Mesenchymal stem cell (in vitro differentiated cells and primary cell): ENCODE data around the gene SYNE1.
"Not testable (repeated sequence)": the region's sequence is repeated elsewhere in the genome, so short reads cannot be mapped to it uniquely, and the experiment has no call there.

Source experiments
- DNase-seq: peaks from one replicate; pipeline ENCODE4 v3.0.0-alpha.2; 2013
- H2AFZ ChIP-seq: one replicate; pipeline ENCODE4 v1.6.1; 2013; ENCODE audit warnings: low read depth, mild to moderate bottlenecking, control low read depth, inconsistent platforms, low read length, moderate library complexity
- H2AK5ac ChIP-seq: 2 replicates; pipeline ENCODE4 v1.6.1; 2013; ENCODE audit warnings: low read length, moderate library complexity, mild to moderate bottlenecking, inconsistent platforms; ENCODE audit not compliant: severe bottlenecking
- H2BK120ac ChIP-seq: one replicate; pipeline ENCODE4 v1.6.1; 2013; ENCODE audit warnings: low read depth, mild to moderate bottlenecking, inconsistent platforms, low read length, moderate library complexity
- H2BK12ac ChIP-seq, 2 experiments: one replicate each; pipeline ENCODE4 v1.6.1; 2013; ENCODE audit warnings: inconsistent platforms in 2 of 2, low read length in 2 of 2, mild to moderate bottlenecking in 2 of 2, moderate library complexity in 2 of 2, control low read depth in 1 of 2
- H2BK15ac ChIP-seq: one replicate; pipeline ENCODE4 v1.6.1; 2013; ENCODE audit warnings: mild to moderate bottlenecking, low read depth, inconsistent platforms; ENCODE audit not compliant: poor library complexity, severe bottlenecking
- H2BK5ac ChIP-seq: 2 replicates; pipeline ENCODE4 v1.6.1; 2013; ENCODE audit warnings: low read depth, mild to moderate bottlenecking, low read length, control low read depth, inconsistent platforms; ENCODE audit not compliant: poor library complexity, severe bottlenecking
- H3K14ac ChIP-seq, 2 experiments: one replicate each; pipeline ENCODE4 v1.6.1; 2013; ENCODE audit warnings: inconsistent platforms in 2 of 2, low read length in 2 of 2, control low read depth in 1 of 2, mild to moderate bottlenecking in 1 of 2, moderate library complexity in 1 of 2
- H3K18ac ChIP-seq, 2 experiments: one replicate each; pipeline ENCODE4 v1.6.1; 2013; ENCODE audit warnings: inconsistent platforms in 2 of 2, low read length in 2 of 2, control low read depth in 1 of 2, low read depth in 1 of 2, mild to moderate bottlenecking in 1 of 2
- H3K23ac ChIP-seq, 2 experiments: one replicate each; pipeline ENCODE4 v1.6.1; 2013; ENCODE audit warnings: inconsistent platforms in 2 of 2, low read length in 2 of 2, mild to moderate bottlenecking in 2 of 2, moderate library complexity in 2 of 2, control low read depth in 1 of 2
- H3K27ac ChIP-seq: 2 replicates; pipeline ENCODE4 v1.5.1; 2013; ENCODE audit warnings: mild to moderate bottlenecking, moderate library complexity, low read length, control low read depth, inconsistent platforms; ENCODE audit not compliant: poor library complexity, severe bottlenecking
- H3K27me3 ChIP-seq, 2 experiments: 2 replicates each; pipeline versions ENCODE4 v1.6.1 to v1.7.0; 2013; ENCODE audit warnings: low read length in 2 of 2, mild to moderate bottlenecking in 2 of 2, moderate library complexity in 2 of 2, control low read depth in 1 of 2, inconsistent platforms in 1 of 2; ENCODE audit not compliant: control insufficient read depth in 1 of 2, insufficient read depth in 1 of 2
- H3K36me3 ChIP-seq, 2 experiments: 2 replicates each; pipeline versions ENCODE4 v1.6.1 to v1.7.0; 2013; ENCODE audit warnings: low read length in 2 of 2, control low read depth in 1 of 2, inconsistent platforms in 1 of 2, low read depth in 1 of 2, mild to moderate bottlenecking in 1 of 2; ENCODE audit not compliant: insufficient read depth in 2 of 2, control insufficient read depth in 1 of 2
- H3K4ac ChIP-seq, 2 experiments: one replicate each; pipeline ENCODE4 v1.6.1; 2013; ENCODE audit warnings: inconsistent platforms in 2 of 2, low read length in 2 of 2, mild to moderate bottlenecking in 2 of 2, moderate library complexity in 2 of 2, control low read depth in 1 of 2, low read depth in 1 of 2
- H3K4me1 ChIP-seq: 2 replicates; pipeline ENCODE4 v1.6.1; 2013; ENCODE audit warnings: low read depth, low read length, control low read depth; ENCODE audit not compliant: control insufficient read depth, insufficient read depth
- H3K4me2 ChIP-seq: 2 replicates; pipeline ENCODE4 v1.6.1; 2013; ENCODE audit warnings: low read length, mild to moderate bottlenecking, inconsistent platforms; ENCODE audit not compliant: poor library complexity, severe bottlenecking
- H3K4me3 ChIP-seq, 2 experiments: 2 replicates each; pipeline versions ENCODE4 v1.5.1 to v1.7.0; 2013; ENCODE audit warnings: low read length in 2 of 2, mild to moderate bottlenecking in 2 of 2, control low read depth in 1 of 2, low read depth in 1 of 2; ENCODE audit not compliant: insufficient read depth in 1 of 2
- H3K79me1 ChIP-seq: replicated peaks from 2 replicates; pipeline ENCODE4 v1.6.1; 2013; ENCODE audit warnings: mild to moderate bottlenecking, control low read depth, low read length, inconsistent platforms; ENCODE audit not compliant: poor library complexity, severe bottlenecking
- H3K9ac ChIP-seq: 2 replicates; pipeline ENCODE4 v1.7.0; 2013; ENCODE audit warnings: mild to moderate bottlenecking, low read length, moderate library complexity
- H3K9me3 ChIP-seq: 2 replicates; pipeline ENCODE4 v1.7.0; 2013; ENCODE audit warnings: mild to moderate bottlenecking, low read length; ENCODE audit not compliant: control insufficient read depth
- H4K8ac ChIP-seq: one replicate; pipeline ENCODE4 v1.6.1; 2013; ENCODE audit warnings: inconsistent platforms, mild to moderate bottlenecking, low read length, moderate library complexity
- H4K91ac ChIP-seq: one replicate; pipeline ENCODE4 v1.6.1; 2013; ENCODE audit warnings: mild to moderate bottlenecking, low read length, inconsistent platforms
- WGBS: methylation state at CpG from one replicate; pipeline ENCODE4 v1.1.7; 2013; ENCODE audit warnings: mixed read lengths; 5-methylcytosine and 5-hydroxymethylcytosine counted together

Gene SYNE1

DNA sequence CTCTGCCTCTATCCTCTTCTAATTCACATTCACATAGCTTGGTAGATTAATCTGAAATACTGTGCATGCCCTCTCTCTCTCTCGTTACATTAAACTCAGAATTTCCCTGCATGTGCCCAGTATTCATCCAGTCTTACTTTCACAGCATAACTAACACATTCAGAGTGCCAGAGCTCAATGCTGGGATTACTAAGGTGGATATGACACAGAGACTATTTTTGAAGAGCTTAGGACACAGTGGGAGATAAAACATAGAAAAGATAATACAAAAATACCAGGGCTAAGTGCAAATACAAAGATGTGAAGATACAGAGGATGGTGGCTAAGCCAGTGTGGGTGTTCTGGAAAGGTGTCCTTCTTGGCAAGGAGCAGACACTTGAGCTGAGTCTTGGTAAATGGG lies 6.3 kb downstream of the SYNE1 start:
- 54% methylated on average over 1 of the region's 1 CpG for WGBS
- no peaks in the 10 kb centered on the region for H3K36me3 ChIP-seq
- no peak overlapping the region for H3K4ac ChIP-seq
- H3K4me1 ChIP-seq = peaks cover 2% of the 10 kb centered on the region
- H3K27me3 ChIP-seq = peaks cover 0 to 8% of the 10 kb centered on the region in 2 experiments
- no peak overlapping the region for H3K27ac ChIP-seq
- H2BK120ac ChIP-seq = no peak overlapping the region
- DNase-seq = no peak
- no peak overlapping the region for H2BK15ac ChIP-seq
- no peak overlapping the region for H2AFZ ChIP-seq
- H3K4me2 ChIP-seq = no peak overlapping the region
- H3K4me3 ChIP-seq = no peak overlapping the region
- no peak overlapping the region for H3K18ac ChIP-seq
- H2BK12ac ChIP-seq = no peak overlapping the region
- H4K91ac ChIP-seq = no peak overlapping the region
- no peak overlapping the region for H3K23ac ChIP-seq
- H3K9ac ChIP-seq = no peak overlapping the region
- no peaks in the 10 kb centered on the region for H3K79me1 ChIP-seq
- H3K14ac ChIP-seq = no peak overlapping the region
- H3K9me3 ChIP-seq = no peaks in the 10 kb centered on the region
- H2AK5ac ChIP-seq = no peak overlapping the region
- no peak overlapping the region for H2BK5ac ChIP-seq
- no peak overlapping the region for H4K8ac ChIP-seq

DNA sequence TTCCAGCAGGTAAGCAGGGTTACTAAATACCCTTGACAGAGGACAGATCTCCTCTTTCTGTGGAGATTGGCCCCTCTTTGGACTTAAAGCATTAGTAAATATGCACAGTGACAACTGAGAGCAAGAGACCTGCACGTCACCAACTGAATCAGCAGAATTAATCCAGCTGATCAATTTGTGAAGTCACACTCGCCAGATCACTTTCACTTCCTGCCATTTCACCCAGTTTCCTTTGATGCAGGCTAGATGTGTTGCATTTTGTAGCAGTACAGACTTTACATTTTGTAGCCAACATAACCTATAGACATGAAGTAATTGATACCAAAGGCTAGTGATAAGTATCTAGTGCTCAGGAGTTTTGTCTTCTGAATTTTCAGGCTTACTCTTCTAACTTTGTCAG lies 11.9 kb downstream of the SYNE1 start:
- H3K4ac ChIP-seq = no peak overlapping the region
- H3K4me2 ChIP-seq = no peak overlapping the region
- no peak overlapping the region for H2BK5ac ChIP-seq
- no peak overlapping the region for H3K23ac ChIP-seq
- H3K27me3 ChIP-seq = no peaks in the 10 kb centered on the region
- no peaks in the 10 kb centered on the region for H3K79me1 ChIP-seq
- no peak overlapping the region for H3K14ac ChIP-seq
- DNase-seq = no peak
- no peak overlapping the region for H2BK15ac ChIP-seq
- H3K4me3 ChIP-seq = no peak overlapping the region
- H3K9ac ChIP-seq = no peak overlapping the region
- no peaks in the 10 kb centered on the region for H3K36me3 ChIP-seq
- no peaks in the 10 kb centered on the region for H3K9me3 ChIP-seq
- no peak overlapping the region for H3K27ac ChIP-seq
- no peak overlapping the region for H2AFZ ChIP-seq
- H2BK12ac ChIP-seq = no peak overlapping the region
- 71% methylated on average over 1 of the region's 2 CpGs for WGBS
- no peak overlapping the region for H4K91ac ChIP-seq
- no peaks in the 10 kb centered on the region for H3K4me1 ChIP-seq
- H4K8ac ChIP-seq = no peak overlapping the region
- no peak overlapping the region for H2AK5ac ChIP-seq
- no peak overlapping the region for H3K18ac ChIP-seq
- H2BK120ac ChIP-seq = no peak overlapping the region

DNA sequence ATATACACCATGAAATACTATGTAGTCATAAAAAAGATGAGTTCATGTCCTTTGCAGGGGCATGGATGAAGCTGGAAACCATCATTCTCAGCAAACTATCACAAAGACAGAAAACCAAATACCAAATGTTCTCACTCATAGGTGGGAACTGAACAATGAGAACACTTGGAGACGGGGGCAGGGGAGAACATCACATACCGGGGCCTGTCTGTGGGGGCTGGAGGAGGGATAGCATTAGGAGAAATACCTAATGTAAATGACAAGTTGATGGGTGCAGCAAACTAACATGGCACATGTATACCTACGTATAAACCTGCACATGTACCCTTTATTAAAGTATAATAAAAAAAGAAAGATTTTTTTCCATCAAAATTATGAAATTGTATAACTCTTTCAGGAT lies 22.4 kb downstream of the SYNE1 start:
- not testable (repeated sequence) for H3K27ac ChIP-seq, H3K4me3 ChIP-seq, H3K9ac ChIP-seq, H3K14ac ChIP-seq, H2BK5ac ChIP-seq, H2BK15ac ChIP-seq, H3K23ac ChIP-seq, H3K27me3 ChIP-seq, H4K8ac ChIP-seq, H4K91ac ChIP-seq, H3K4ac ChIP-seq, H2BK120ac ChIP-seq, H3K79me1 ChIP-seq, H3K9me3 ChIP-seq, H2AFZ ChIP-seq, H3K36me3 ChIP-seq, H3K4me1 ChIP-seq, H3K18ac ChIP-seq, H3K4me2 ChIP-seq, DNase-seq, H2AK5ac ChIP-seq, H2BK12ac ChIP-seq
- WGBS = 87% methylated on average over 2 of the region's 3 CpGs

DNA sequence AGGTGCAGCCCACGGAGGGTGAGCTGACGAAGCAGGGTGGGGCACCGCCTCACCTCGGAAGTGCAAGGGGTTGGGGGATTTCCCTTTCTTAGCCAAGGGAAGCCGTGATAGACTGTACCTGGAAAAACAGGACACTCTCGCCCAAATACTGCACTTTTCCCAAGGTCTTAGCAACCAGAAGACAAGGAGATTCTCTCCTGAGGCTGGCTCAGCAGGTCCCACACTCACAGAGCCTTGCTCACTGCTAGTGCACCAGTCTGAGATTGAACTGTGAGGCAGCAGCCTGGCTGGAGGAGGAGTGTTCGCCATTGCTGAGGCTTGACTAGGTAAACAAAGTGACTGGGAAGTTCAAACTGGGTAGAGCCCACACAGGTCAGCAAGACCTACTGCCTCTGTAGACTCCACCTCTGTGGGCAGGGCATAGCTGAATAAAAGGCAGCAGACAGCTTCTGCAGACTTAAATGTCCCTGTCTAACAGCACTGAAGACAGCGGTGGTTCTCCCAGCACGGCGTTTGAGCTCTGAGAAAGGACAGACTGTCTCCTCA lies 28.0 kb downstream of the SYNE1 start:
- H3K27ac ChIP-seq = no peak overlapping the region
- no peak overlapping the region for H4K8ac ChIP-seq
- no peak overlapping the region for H2BK12ac ChIP-seq
- no peak overlapping the region for H2BK120ac ChIP-seq
- H3K79me1 ChIP-seq = no peaks in the 10 kb centered on the region
- H2AFZ ChIP-seq = no peak overlapping the region
- H3K4me3 ChIP-seq = no peak overlapping the region
- 78% methylated on average over 10 of the region's 10 CpGs for WGBS
- H3K4me1 ChIP-seq = no peaks in the 10 kb centered on the region
- no peak overlapping the region for H2BK15ac ChIP-seq
- no peaks in the 10 kb centered on the region for H3K9me3 ChIP-seq
- H3K23ac ChIP-seq = no peak overlapping the region
- DNase-seq = no peak
- no peak overlapping the region for H2AK5ac ChIP-seq
- no peaks in the 10 kb centered on the region for H3K27me3 ChIP-seq
- no peak overlapping the region for H3K4ac ChIP-seq
- H4K91ac ChIP-seq = no peak overlapping the region
- H3K36me3 ChIP-seq = no peaks in the 10 kb centered on the region
- no peak overlapping the region for H3K18ac ChIP-seq
- H2BK5ac ChIP-seq = no peak overlapping the region
- H3K9ac ChIP-seq = no peak overlapping the region
- H3K14ac ChIP-seq = no peak overlapping the region
- no peak overlapping the region for H3K4me2 ChIP-seq
